HG02763 (cell line): Measurements from ENCODE around the gene C5orf46.

Experiments
- ATAC-seq: cut with Tn5 transposase; IDR thresholded peaks from one replicate; pipeline ENCODE4 v1.9.1; 2021; ENCODE audit warnings: mild to moderate bottlenecking, moderate library complexity; ENCODE audit not compliant: unreplicated experiment

The C5orf46 gene

GRCh38 chr5:147859962-147860640 is 46.2 kb downstream of the C5orf46 start:
- no peak for ATAC-seq

- ATAC-seq = no peak
These were observed 47.8 kb downstream of the C5orf46 start for GRCh38 chr5:147858565-147858964.

GRCh38 chr5:147857302-147858129 is 48.8 kb downstream of the C5orf46 start:
- peak; percentile 76 for ATAC-seq

- ATAC-seq = no peak
These were observed 49.5 kb downstream of the C5orf46 start for GRCh38 chr5:147856801-147857200.

- ATAC-seq = no peak
These were observed 50.6 kb downstream of the C5orf46 start for GRCh38 chr5:147855774-147856069.

GRCh38 chr5:147854894-147855773 is 51.2 kb downstream of the C5orf46 start:
- ATAC-seq = no peak

- no peak for ATAC-seq
These were observed 52.0 kb downstream of the C5orf46 start for GRCh38 chr5:147854331-147854730.

GRCh38 chr5:147853372-147853987 is 52.9 kb downstream of the C5orf46 start:
- no peak for ATAC-seq

- ATAC-seq = no peak
These were observed 54.0 kb downstream of the C5orf46 start for GRCh38 chr5:147852365-147852764.

GRCh38 chr5:147851578-147851977 is 54.8 kb downstream of the C5orf46 start:
- no peak for ATAC-seq

GRCh38 chr5:147849226-147849625 is 57.1 kb downstream of the C5orf46 start:
- ATAC-seq = no peak

GRCh38 chr5:147845618-147846017 is 60.7 kb downstream of the C5orf46 start:
- ATAC-seq = no peak

GRCh38 chr5:147844846-147845245 is 61.5 kb downstream of the C5orf46 start:
- ATAC-seq = no peak

GRCh38 chr5:147842869-147843268 is 63.5 kb downstream of the C5orf46 start:
- no peak for ATAC-seq
